ENCODE results near the gene TBKBP1. TPM values are rescaled to one million over a fixed set of nuclear protein-coding genes. Genes with fewer than 3 reads are reported as not detected.

TBKBP1 gene
- total and polyA plus RNA-seq, 2 donors (not counting 1 experiment from before 2014, with no cell fraction given) = 4.6 to 11.6 TPM

- H3K36me3 ChIP-seq (ENCODE audit: control insufficient read depth, insufficient read depth, low read length) = no peaks in the 10 kb centered on the region
- H3K4me2 ChIP-seq (ENCODE audit: extremely low read depth, insufficient read depth, low read length) = no peak overlapping the region
- TF ChIP-seq EZH2 (IDR thresholded peaks at IDR 0.05; ENCODE audit: low read length, missing control alignments) = no peak
- no peak for TF ChIP-seq CTCF (conservative IDR thresholded peaks at IDR 0.05 in 1 of 2, IDR thresholded peaks at IDR 0.05 in 1 of 2; ENCODE audit: low read depth in 1 of 2, low read length in 2 of 2)
- H3K9me3 ChIP-seq (ENCODE audit: control insufficient read depth, insufficient read depth, low read depth, low read length) = no peaks in the 10 kb centered on the region
- no peak overlapping the region for H2AFZ ChIP-seq (ENCODE audit: low read length)
- no peak overlapping the region for H3K27ac ChIP-seq (ENCODE audit: insufficient read depth, low read length)
- peaks cover 13% of the 10 kb centered on the region for H3K4me1 ChIP-seq (ENCODE audit: control insufficient read depth, extremely low read depth, insufficient read depth, low read length)
- H3K9ac ChIP-seq (ENCODE audit: insufficient read depth, low read length) = no peak overlapping the region
- no peak overlapping the region for H3K4me3 ChIP-seq (replicated peaks in 1 of 4; ENCODE audit: control extremely low read depth in 1 of 4, insufficient read depth in 1 of 4, low read depth in 3 of 4, low read length in 4 of 4)
- no peak for DNase-seq (ENCODE audit: low read depth in 2 of 2)
- peaks cover 42% of the 10 kb centered on the region for H3K27me3 ChIP-seq (ENCODE audit: control insufficient read depth, insufficient read depth, low read length)
- no peaks in the 10 kb centered on the region for H4K20me1 ChIP-seq (ENCODE audit: control insufficient read depth, extremely low read depth, insufficient read depth, low read length)
- H3K79me2 ChIP-seq (ENCODE audit: control insufficient read depth, insufficient read depth, low read length) = no peaks in the 10 kb centered on the region
Measured at GRCh38 chr17:47713980-47714700, 20.2 kb downstream of the TBKBP1 start.

- H3K4me3 ChIP-seq (replicated peaks in 1 of 4; ENCODE audit: control extremely low read depth in 1 of 4, insufficient read depth in 1 of 4, low read depth in 3 of 4, low read length in 4 of 4) = no peak overlapping the region
- no peak for DNase-seq (ENCODE audit: low read depth in 2 of 2)
- H3K79me2 ChIP-seq (ENCODE audit: control insufficient read depth, insufficient read depth, low read length) = no peaks in the 10 kb centered on the region
- no peak overlapping the region for H3K27ac ChIP-seq (ENCODE audit: insufficient read depth, low read length)
- no peak overlapping the region for H3K9ac ChIP-seq (ENCODE audit: insufficient read depth, low read length)
- H3K9me3 ChIP-seq (ENCODE audit: control insufficient read depth, insufficient read depth, low read depth, low read length) = no peaks in the 10 kb centered on the region
- H3K36me3 ChIP-seq (ENCODE audit: control insufficient read depth, insufficient read depth, low read length) = no peaks in the 10 kb centered on the region
- TF ChIP-seq CTCF (conservative IDR thresholded peaks at IDR 0.05 in 1 of 2, IDR thresholded peaks at IDR 0.05 in 1 of 2; ENCODE audit: low read depth in 1 of 2, low read length in 2 of 2) (no peak), EZH2 (IDR thresholded peaks at IDR 0.05; ENCODE audit: low read length, missing control alignments) (no peak)
- no peaks in the 10 kb centered on the region for H4K20me1 ChIP-seq (ENCODE audit: control insufficient read depth, extremely low read depth, insufficient read depth, low read length)
- no peak overlapping the region for H2AFZ ChIP-seq (ENCODE audit: low read length)
- peaks cover 19% of the 10 kb centered on the region for H3K4me1 ChIP-seq (ENCODE audit: control insufficient read depth, extremely low read depth, insufficient read depth, low read length)
- H3K4me2 ChIP-seq (ENCODE audit: extremely low read depth, insufficient read depth, low read length) = no peak overlapping the region
- H3K27me3 ChIP-seq (ENCODE audit: control insufficient read depth, insufficient read depth, low read length) = peaks cover 42% of the 10 kb centered on the region
Measured at GRCh38 chr17:47714773-47715396, 20.9 kb downstream of the TBKBP1 start.

- Histone ChIP-seq H4K20me1 (ENCODE audit: control insufficient read depth, extremely low read depth, insufficient read depth, low read length) (no peaks in the 10 kb centered on the region), H3K4me3 (replicated peaks in 1 of 4; ENCODE audit: control extremely low read depth in 1 of 4, insufficient read depth in 1 of 4, low read depth in 3 of 4, low read length in 4 of 4) (no peak overlapping the region), H3K27me3 (ENCODE audit: control insufficient read depth, insufficient read depth, low read length) (peaks cover 45% of the 10 kb centered on the region), H3K27ac (ENCODE audit: insufficient read depth, low read length) (no peak overlapping the region), H2AFZ (ENCODE audit: low read length) (no peak overlapping the region), H3K79me2 (ENCODE audit: control insufficient read depth, insufficient read depth, low read length) (no peaks in the 10 kb centered on the region), H3K4me1 (ENCODE audit: control insufficient read depth, extremely low read depth, insufficient read depth, low read length) (peaks cover 22% of the 10 kb centered on the region), H3K9me3 (ENCODE audit: control insufficient read depth, insufficient read depth, low read depth, low read length) (no peaks in the 10 kb centered on the region), H3K36me3 (ENCODE audit: control insufficient read depth, insufficient read depth, low read length) (no peaks in the 10 kb centered on the region), H3K9ac (ENCODE audit: insufficient read depth, low read length) (no peak overlapping the region), H3K4me2 (ENCODE audit: extremely low read depth, insufficient read depth, low read length) (no peak overlapping the region)
- TF ChIP-seq CTCF (conservative IDR thresholded peaks at IDR 0.05 in 1 of 2, IDR thresholded peaks at IDR 0.05 in 1 of 2; ENCODE audit: low read depth in 1 of 2, low read length in 2 of 2) (no peak), EZH2 (IDR thresholded peaks at IDR 0.05; ENCODE audit: low read length, missing control alignments) (no peak)
- no peak for DNase-seq (ENCODE audit: low read depth in 2 of 2)
Measured at GRCh38 chr17:47715669-47716325, 21.8 kb downstream of the TBKBP1 start.

All from fibroblast of lung (primary cell).